ENCODE results near the gene CDKN1B. TPM values are rescaled to one million over a fixed set of nuclear protein-coding genes. Genes with fewer than 3 reads are reported as not detected.

The CDKN1B gene
- total and polyA plus RNA-seq, 2 of the 13 experiments (the other 11 are each of a cell fraction or from before 2014, with no cell fraction given): 20.1 to 37.2 TPM

GRCh38 chr12:12716793-12717585 is at the start of gene CDKN1B (continued):
- peak; percentile 50; the same call in 1 of the 2 replicates for TF ChIP-seq ZNF770 (CRISPR knock-in tag; IDR thresholded peaks at IDR 0.05)
- 0 out of 2 replicates have a peak, but pooled peaks have one; percentile 15 for TF ChIP-seq TCF7 (IDR thresholded peaks at IDR 0.05; ENCODE audit: low read depth)
- peak; percentile 72; the same call in 1 of the 2 replicates for TF ChIP-seq SMYD3 (CRISPR knock-in tag; IDR thresholded peaks at IDR 0.05)
- TF ChIP-seq ZNF564 (CRISPR knock-in tag; IDR thresholded peaks at IDR 0.05): peak; percentile 52; the same call in 1 of the 2 replicates
- TF ChIP-seq MYNN (CRISPR knock-in tag; IDR thresholded peaks at IDR 0.05; ENCODE audit: low read depth): no peak
- no peak for TF ChIP-seq HNRNPUL1 (IDR thresholded peaks at IDR 0.05; ENCODE audit: low read depth, low read length)
- TF ChIP-seq CREB1 (IDR thresholded peaks at IDR 0.05): no peak
- peak; percentile 58; the same call in 1 of the 2 replicates for TF ChIP-seq CREB1 (CRISPR knock-in tag; IDR thresholded peaks at IDR 0.05)
- no peak for TF ChIP-seq ZNF432 (CRISPR knock-in tag; IDR thresholded peaks at IDR 0.05; ENCODE audit: borderline replicate concordance)
- peak; percentile 99 for TF ChIP-seq SRSF1 (optimal IDR thresholded peaks at IDR 0.05; ENCODE audit: low read depth, low read length)
- TF ChIP-seq, protein P1, sequence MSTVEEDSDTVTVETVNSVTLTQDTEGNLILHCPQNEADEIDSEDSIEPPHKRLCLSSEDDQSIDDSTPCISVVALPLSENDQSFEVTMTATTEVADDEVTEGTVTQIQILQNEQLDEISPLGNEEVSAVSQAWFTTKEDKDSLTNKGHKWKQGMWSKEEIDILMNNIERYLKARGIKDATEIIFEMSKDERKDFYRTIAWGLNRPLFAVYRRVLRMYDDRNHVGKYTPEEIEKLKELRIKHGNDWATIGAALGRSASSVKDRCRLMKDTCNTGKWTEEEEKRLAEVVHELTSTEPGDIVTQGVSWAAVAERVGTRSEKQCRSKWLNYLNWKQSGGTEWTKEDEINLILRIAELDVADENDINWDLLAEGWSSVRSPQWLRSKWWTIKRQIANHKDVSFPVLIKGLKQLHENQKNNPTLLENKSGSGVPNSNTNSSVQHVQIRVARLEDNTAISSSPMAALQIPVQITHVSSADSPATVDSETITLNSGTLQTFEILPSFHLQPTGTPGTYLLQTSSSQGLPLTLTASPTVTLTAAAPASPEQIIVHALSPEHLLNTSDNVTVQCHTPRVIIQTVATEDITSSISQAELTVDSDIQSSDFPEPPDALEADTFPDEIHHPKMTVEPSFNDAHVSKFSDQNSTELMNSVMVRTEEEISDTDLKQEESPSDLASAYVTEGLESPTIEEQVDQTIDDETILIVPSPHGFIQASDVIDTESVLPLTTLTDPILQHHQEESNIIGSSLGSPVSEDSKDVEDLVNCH (CRISPR knock-in tag; IDR thresholded peaks at IDR 0.05): no peak
- no peak for TF ChIP-seq ZNF24 (IDR thresholded peaks at IDR 0.05)
- TF ChIP-seq ZFP91 (CRISPR knock-in tag; IDR thresholded peaks at IDR 0.05; ENCODE audit: borderline replicate concordance): peak; percentile 64; the same call in 1 of the 2 replicates
- no peak for TF ChIP-seq ATAD3A (CRISPR knock-in tag; IDR thresholded peaks at IDR 0.05)
- no peak for TF ChIP-seq CSRNP2 (CRISPR knock-in tag; conservative IDR thresholded peaks at IDR 0.05; ENCODE audit: low read depth)
- peak; percentile 57; the same call in 1 of the 2 replicates for TF ChIP-seq SP4 (CRISPR knock-in tag; IDR thresholded peaks at IDR 0.05)
- no peak for TF ChIP-seq ZNF282 (IDR thresholded peaks at IDR 0.05; ENCODE audit: partially characterized antibody)
- no peak for TF ChIP-seq TOPORS (CRISPR knock-in tag; IDR thresholded peaks at IDR 0.05)
